ENCODE results near the gene MAMSTR. TPM values are rescaled to one million over a fixed set of nuclear protein-coding genes. Genes with fewer than 3 reads are reported as not detected.

The MAMSTR gene
- total and polyA plus RNA-seq, 9 of the 15 experiments (the other 6 are each of a cell fraction or from before 2014, with no cell fraction given): 0.08 to 1.00 (median 0.40) TPM; not detected in 1

- no peak for TF ChIP-seq THAP7 (CRISPR knock-in tag; IDR thresholded peaks at IDR 0.05)
- TF ChIP-seq ZNF655 (CRISPR knock-in tag; IDR thresholded peaks at IDR 0.05): no peak
- peak; percentile 32 for TF ChIP-seq MEIS2 (IDR thresholded peaks at IDR 0.05; ENCODE audit: partially characterized antibody)
- TF ChIP-seq E2F4 (CRISPR knock-in tag; IDR thresholded peaks at IDR 0.05; ENCODE audit: low read depth): no peak
- no peak for TF ChIP-seq CC2D1A (IDR thresholded peaks at IDR 0.05)
- no peak for TF ChIP-seq ZNF384 (IDR thresholded peaks at IDR 0.05; ENCODE audit: low read depth, low read length)
- TF ChIP-seq ZNF586 (CRISPR knock-in tag; conservative IDR thresholded peaks at IDR 0.05): no peak
- TF ChIP-seq ZNF121 (CRISPR knock-in tag; conservative IDR thresholded peaks at IDR 0.05): no peak
- no peak for TF ChIP-seq KLF1 (tag; IDR thresholded peaks at IDR 0.05)
- TF ChIP-seq NKRF (IDR thresholded peaks at IDR 0.05; ENCODE audit: borderline replicate concordance): no peak
- peak; percentile 66 for TF ChIP-seq HNRNPLL (IDR thresholded peaks at IDR 0.05; ENCODE audit: low read depth, low read length, poor library complexity, severe bottlenecking)
- 0 out of 2 replicates have a peak, but pooled peaks have one; percentile 14 for TF ChIP-seq HCFC1 (IDR thresholded peaks at IDR 0.05; ENCODE audit: low read depth, low read length)
- 0 out of 4 replicates have a peak, but pooled peaks of 1 of the 2 experiments have one; percentile 53 for TF ChIP-seq TBL1XR1 (IDR thresholded peaks at IDR 0.05; ENCODE audit: low read length in 2 of 2)
- 0 out of 2 replicates have a peak, but pooled peaks have one; percentile 21 for TF ChIP-seq KAT7 (CRISPR knock-in tag; IDR thresholded peaks at IDR 0.05; ENCODE audit: borderline replicate concordance)
- no peak for TF ChIP-seq KDM4B (IDR thresholded peaks at IDR 0.05; ENCODE audit: borderline replicate concordance in 2 of 2, low read depth in 1 of 2)
- no peak for TF ChIP-seq ZNF253 (CRISPR knock-in tag; conservative IDR thresholded peaks at IDR 0.05)
- TF ChIP-seq BDP1 (IDR thresholded peaks at IDR 0.05; ENCODE audit: insufficient read depth, insufficient read length): no peak
- no peak for TF ChIP-seq ZBTB1 (CRISPR knock-in tag; IDR thresholded peaks at IDR 0.05; ENCODE audit: borderline replicate concordance, low read depth)
- TF ChIP-seq FOXM1 (IDR thresholded peaks at IDR 0.05; ENCODE audit: low read depth): no peak
- TF ChIP-seq FOXM1 (CRISPR knock-in tag; IDR thresholded peaks at IDR 0.05; ENCODE audit: low read depth): no peak
- TF ChIP-seq ZNF507 (tag; conservative IDR thresholded peaks at IDR 0.05): no peak
- peak; percentile 48 for TF ChIP-seq SMARCA4 (IDR thresholded peaks at IDR 0.05)
- TF ChIP-seq RAD51 (IDR thresholded peaks at IDR 0.05; ENCODE audit: borderline replicate concordance, low read depth): 0 out of 2 replicates have a peak, but pooled peaks have one; percentile 7
- no peak for TF ChIP-seq ATF1 (CRISPR knock-in tag; IDR thresholded peaks at IDR 0.05)
- TF ChIP-seq ATF1 (tag; IDR thresholded peaks at IDR 0.05): peak; percentile 56
Measured at GRCh38 chr19:48741129-48741999, 21.8 kb upstream of the MAMSTR start (continued).

Measured in K562 (cell line).